Central memory CD4-positive, alpha-beta T cell (primary cell): Measurements from ENCODE around the gene TMEM121B.

ENCODE experiments used
- DNase-seq: peaks from one replicate; pipeline ENCODE4 v3.0.0; 2022

Gene TMEM121B

DNA sequence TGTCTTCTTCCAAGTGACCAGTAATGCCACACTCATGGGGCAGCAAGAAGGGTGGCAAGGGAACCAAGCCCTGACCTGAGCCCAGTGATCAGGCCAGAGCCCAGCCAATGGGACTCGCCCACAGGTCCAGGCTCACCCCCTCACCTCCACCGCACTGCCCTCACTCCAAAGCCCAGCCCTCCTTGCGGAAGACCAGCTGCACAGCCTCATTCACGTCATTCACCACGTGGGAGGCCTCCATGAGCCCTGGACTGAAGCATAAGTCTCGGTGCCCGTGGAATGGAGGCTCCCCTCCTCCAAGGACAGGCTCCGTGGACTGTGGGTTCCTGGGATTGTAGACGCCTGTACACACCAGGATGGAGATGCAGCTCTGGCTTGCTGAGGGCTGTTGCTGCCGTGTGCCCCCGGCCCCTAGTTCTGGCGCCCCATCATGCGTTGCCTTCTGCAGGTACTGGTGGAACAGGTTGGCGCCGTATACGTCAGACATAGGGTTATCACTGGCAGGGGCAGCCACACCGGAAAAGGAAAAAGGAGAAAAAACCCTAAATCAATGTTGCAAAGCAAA lies 16.8 kb upstream of the TMEM121B start:
- no peak for DNase-seq

DNA sequence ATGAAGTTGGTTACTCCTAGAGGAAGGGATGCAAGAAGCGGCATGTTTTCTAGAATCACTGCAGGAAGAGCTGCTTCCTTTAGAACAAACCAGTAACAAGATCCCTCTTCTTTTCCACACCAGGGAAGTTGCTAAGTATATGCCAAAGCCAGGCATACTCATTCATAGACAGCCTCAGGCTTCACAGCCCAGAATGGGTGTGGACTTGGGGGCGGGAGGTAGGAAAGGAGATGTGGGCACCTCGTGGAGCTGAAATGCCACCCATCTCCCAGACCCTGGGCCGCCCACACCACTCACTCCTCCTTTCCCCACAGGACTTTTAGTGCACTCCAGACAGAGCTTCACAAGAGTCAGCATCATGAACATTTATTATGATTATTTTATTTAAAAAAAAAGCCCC lies 16.0 kb upstream of the TMEM121B start:
- no peak for DNase-seq

GRCh38 chr22:17135153-17135760 lies 14.1 kb upstream of the TMEM121B start:
- DNase-seq: no peak

- no peak for DNase-seq
Measured at GRCh38 chr22:17133137-17133536, 12.0 kb upstream of the TMEM121B start.

DNA sequence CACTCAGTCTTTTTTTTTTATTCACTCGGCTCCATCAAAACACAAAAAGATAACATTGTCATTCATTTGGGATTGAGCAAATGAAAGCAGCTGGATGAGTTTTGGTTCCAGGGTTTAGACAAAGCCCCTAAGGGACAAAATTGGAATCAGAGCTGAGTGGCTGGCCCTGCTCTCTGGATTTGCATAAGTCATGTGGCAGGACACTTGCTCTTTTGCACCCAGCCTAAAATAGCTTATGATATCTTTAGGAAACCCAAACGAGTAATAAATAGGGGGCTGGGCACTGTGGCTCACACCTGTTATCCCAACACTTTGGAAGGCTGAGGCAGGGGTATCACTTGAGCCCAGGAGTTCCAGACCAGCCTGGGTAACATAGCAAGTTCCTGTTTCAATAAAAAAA lies 11.0 kb upstream of the TMEM121B start:
- no peak for DNase-seq

DNA sequence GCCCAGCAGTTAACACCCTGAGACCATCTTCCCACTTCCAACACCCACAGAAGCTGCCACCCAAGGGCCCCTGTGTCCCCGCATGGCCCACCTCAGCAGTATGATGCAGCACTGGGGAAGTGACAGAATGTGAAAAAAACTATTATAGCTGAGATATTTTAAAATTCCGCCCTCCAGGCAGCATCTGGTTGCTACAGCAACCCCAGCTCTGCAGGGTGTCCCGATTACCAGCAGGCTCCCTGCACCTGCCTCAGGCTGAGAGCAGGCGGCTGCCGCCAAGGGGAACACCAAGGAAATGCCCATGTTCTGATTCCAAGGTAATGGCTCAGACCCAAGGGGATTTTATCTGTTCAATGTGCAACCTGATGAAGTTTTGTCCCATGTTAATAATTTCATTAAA lies 10.5 kb upstream of the TMEM121B start:
- DNase-seq: no peak

- no peak for DNase-seq
Measured at GRCh38 chr22:17130199-17130598, 9.0 kb upstream of the TMEM121B start.

DNA sequence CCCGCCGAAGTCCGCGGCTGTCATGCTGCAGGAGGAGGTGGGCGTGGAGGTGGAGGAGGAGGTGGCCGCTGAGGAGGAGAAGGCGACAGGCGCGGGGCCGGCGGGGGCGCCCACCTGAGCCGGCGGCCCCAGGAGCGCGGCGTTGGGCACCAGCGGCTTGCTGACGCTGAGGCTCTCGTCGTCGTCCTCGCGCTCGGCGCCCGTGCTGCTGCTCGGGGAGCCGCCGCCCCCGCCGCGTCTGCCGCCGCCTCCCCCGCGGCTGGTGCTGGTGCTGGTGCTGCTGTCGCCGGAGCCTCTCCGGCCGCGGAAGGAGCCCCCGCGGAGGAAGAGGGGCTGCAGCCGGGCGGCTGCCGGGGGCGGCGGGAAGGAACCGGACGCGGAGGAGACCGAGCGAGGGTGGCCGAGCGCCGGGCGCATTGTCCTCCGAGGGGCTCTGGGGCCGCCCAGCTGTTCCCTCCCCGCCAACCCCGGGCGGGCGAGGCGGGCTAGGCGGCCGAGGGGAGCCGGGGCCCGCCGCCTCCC lies 388 bp downstream of the TMEM121B start:
- DNase-seq: no peak

DNA sequence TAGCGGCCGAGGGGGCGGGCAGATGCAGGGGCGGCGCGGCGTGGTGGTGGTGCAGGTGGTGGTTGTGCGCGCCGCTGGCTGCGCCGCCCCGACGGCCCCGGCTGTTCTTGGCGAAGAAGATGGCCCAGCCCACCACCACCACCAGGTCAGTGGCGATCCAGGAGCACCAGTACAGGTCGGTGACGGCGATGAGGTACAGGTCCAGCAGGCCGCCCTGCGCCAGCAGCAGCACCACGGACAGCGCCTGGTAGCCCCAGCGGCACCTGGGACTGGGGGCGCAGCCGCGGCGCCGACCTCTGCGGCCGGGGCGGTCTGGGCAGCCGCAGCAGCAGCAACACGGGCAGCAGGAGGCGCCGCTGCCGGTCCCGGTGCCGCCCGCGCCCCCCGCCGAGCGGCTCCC lies 879 bp downstream of the TMEM121B start:
- DNase-seq: peak; percentile 38

- DNase-seq: no peak
Measured at GRCh38 chr22:17119481-17120202, 1.5 kb downstream of the TMEM121B start.

GRCh38 chr22:17118342-17118741 lies 2.8 kb downstream of the TMEM121B start:
- DNase-seq: no peak

GRCh38 chr22:17117890-17118289 lies 3.3 kb downstream of the TMEM121B start:
- DNase-seq: no peak

DNA sequence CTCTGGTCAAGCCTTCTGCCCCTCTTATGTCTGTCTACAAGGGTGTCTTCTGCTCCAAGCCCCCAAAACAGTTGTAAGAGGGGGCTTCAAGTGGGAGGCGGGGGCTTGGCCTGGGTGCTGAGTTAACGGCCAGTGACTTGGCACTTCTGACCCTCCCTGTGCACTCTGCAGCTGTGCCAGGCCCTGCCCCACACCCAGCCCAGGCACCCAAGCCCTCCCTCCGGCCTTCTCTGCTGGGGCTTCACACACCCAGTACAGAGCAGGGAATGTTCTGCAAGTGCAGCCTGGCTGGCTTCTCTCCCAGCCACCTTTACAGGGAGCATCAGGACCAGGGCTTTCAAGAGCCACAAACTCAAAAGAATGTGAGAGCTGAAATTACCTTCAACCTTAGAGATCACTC lies 3.8 kb downstream of the TMEM121B start:
- DNase-seq: no peak

DNA sequence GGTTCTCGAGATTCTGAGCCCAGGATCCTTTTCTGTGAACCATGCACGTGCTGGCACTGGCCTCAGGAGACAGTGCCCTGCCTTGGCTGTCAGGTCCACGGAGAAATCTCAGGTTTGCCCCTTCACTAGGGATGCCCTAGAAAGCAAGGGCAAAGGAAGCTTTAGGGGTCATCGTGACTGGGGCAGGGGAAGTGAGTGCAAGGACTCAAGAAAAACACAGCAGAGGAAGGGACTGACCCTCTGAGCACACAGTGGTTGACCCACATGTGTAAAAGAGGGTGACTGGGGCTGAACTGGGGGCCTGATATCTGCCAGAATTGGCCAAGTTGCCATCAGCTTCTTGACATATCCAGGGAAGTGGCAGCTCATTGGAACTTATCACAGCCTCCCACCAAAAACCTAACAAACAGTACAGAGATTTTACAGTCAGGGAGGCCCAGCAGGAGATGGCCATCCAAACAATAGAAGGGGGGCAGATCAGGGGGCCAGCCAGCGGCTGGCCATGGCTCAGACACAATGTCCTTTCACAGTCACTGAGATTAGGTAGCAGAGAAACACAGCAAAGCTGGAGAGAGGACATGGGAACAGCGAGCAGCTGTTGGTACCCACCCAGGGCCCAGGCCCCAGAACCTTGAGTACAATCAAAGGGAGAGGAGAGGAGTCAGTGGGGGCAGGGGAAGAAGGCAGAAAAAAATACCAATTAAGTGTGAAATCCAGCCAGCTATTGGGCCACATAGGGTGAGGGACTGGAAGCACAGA lies 4.4 kb downstream of the TMEM121B start:
- no peak for DNase-seq

DNA sequence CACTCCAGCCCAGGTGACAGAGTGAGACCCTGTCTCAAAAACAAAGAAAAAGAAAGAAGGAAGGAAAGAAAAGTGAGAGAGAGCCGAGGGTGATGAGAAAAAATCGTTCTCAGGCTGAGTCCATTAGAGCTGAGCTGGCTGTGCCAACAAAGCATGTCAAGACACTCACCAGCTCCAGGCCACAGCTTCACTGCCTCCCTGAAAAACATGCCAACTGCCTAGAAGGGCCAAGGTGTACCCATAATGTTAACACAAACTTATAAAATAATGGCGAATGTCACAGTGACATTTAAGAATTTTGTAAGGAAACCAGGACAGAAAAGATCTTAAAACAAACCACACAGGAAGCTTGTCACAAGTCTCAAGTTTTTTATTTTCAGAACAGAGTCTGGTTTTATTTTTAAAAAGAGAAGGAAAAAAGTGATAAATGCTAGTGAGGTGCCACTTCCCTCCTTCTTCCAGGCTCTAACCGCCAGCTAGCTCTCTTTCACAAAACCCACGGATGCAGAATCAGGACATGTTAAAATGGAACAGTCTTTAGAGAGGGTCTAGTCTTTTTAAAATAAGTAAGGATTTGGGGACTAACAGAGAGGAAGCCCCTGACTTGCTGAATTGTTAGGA lies 5.1 kb downstream of the TMEM121B start:
- DNase-seq: no peak

GRCh38 chr22:17115236-17115635 lies 5.9 kb downstream of the TMEM121B start:
- DNase-seq: no peak

- DNase-seq: no peak
Measured at GRCh38 chr22:17114898-17115235, 6.3 kb downstream of the TMEM121B start.

DNA sequence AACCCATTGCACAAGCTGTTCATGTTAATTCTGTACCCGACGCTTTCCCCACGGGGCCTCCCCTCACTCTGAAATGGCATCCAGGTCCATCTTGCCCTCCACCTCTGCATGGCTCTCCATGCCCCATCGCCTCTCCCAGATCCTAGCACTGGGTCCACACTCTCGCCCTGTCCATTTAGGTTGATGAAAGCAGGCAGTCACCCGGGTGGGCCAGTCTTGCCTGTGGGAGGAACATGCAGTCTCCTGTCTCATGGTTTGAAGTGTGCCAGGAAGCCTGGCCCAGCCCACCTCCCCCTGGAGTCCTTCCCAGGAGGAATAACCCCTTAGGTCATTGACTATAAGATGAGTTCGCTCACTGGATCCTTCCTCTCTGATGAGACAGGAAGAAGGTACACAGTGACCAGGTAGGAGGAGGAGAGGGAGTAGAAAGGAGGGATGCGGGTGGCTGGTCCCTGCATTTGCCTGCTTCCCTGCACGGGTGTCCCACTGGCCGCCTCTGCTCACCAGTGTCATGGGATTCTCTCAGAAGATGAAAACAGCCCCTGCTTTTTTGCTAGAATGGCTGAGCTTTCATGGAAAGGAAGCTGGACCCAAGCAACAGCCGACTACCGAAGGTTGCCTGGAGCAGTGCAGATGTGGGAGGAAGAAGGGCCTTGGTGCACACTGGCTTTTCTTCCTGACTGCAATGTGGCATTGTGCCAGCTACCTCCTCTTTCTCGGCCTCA lies 6.8 kb downstream of the TMEM121B start:
- DNase-seq: no peak

GRCh38 chr22:17113600-17113999 lies 7.6 kb downstream of the TMEM121B start:
- DNase-seq: no peak

- no peak for DNase-seq
Measured at GRCh38 chr22:17112491-17113042, 8.6 kb downstream of the TMEM121B start.

- no peak for DNase-seq
Measured at GRCh38 chr22:17110791-17111550, 10.2 kb downstream of the TMEM121B start.
